ENCODE results near the gene G6PC1. TPM values are rescaled to one million over a fixed set of nuclear protein-coding genes. Genes with fewer than 3 reads are reported as not detected.

Gene G6PC1
- total and polyA plus RNA-seq, 2 of the 13 experiments (the other 11 are each of a cell fraction or from before 2014, with no cell fraction given): 1.7 to 37.9 TPM

DNA sequence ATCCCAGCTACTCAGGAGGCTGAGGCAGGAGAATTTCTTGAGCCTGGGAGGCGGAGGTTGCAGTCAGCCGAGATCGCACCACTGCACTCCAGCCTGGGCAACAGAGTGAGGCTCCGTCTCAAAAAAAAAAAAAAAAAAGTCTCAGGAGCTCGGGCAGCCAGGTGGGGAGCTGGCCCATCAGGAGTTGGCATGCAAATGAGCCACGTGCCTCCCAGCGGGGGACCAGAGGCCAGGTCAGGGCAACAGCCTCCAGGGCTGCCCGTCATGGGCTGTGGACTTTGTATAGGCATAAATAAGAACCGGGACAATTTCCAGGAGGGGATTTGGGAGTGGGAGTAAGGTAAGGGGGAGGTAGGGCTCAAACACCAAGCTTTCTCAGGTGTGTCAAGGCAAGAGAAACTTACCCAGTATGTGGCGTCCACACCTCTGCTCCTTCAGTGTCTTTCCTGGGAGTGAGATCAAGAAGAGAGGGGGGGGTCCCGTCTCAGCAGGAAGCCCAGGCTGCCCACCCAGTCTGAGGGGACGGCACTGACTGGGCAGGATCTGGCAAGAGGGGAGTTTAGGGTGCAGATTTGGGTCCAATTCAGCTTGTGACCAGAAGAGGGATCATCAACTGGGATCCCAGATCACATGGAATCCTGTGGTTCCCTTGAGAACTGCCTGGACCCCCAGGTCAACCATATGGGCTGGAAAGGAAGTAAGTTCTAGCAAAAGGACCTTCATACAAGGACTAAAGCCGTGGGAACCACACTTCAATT lies 22.3 kb upstream of the G6PC1 start (continued):
- no peak for TF ChIP-seq SIN3B (IDR thresholded peaks at IDR 0.05; ENCODE audit: low read length)
- TF ChIP-seq SNAI1 (CRISPR knock-in tag; IDR thresholded peaks at IDR 0.05; ENCODE audit: borderline replicate concordance): no peak
- TF ChIP-seq ZNF10 (CRISPR knock-in tag; IDR thresholded peaks at IDR 0.05; ENCODE audit: borderline replicate concordance, low read depth): no peak
- 0 out of 2 replicates have a peak, but pooled peaks have one; percentile 30 for TF ChIP-seq FOXA3 (CRISPR knock-in tag; IDR thresholded peaks at IDR 0.05)
- no peak for TF ChIP-seq SIX4 (CRISPR knock-in tag; IDR thresholded peaks at IDR 0.05)
- TF ChIP-seq SP140L (CRISPR knock-in tag; IDR thresholded peaks at IDR 0.05; ENCODE audit: borderline replicate concordance): no peak
- TF ChIP-seq, protein P1, sequence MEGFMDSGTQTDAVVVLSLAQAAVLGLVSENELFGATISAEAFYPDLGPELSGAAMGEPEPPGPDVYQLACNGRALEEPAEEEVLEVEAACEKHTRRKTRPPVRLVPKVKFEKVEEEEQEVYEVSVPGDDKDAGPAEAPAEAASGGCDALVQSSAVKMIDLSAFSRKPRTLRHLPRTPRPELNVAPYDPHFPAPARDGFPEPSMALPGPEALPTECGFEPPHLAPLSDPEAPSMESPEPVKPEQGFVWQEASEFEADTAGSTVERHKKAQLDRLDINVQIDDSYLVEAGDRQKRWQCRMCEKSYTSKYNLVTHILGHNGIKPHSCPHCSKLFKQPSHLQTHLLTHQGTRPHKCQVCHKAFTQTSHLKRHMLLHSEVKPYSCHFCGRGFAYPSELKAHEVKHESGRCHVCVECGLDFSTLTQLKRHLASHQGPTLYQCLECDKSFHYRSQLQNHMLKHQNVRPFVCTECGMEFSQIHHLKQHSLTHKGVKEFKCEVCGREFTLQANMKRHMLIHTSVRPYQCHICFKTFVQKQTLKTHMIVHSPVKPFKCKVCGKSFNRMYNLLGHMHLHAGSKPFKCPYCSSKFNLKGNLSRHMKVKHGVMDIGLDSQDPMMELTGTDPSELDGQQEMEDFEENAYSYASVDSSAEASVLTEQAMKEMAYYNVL (CRISPR knock-in tag; IDR thresholded peaks at IDR 0.05; ENCODE audit: borderline replicate concordance): peak; percentile 38; the same call in 1 of the 2 replicates
- TF ChIP-seq, protein P2, sequence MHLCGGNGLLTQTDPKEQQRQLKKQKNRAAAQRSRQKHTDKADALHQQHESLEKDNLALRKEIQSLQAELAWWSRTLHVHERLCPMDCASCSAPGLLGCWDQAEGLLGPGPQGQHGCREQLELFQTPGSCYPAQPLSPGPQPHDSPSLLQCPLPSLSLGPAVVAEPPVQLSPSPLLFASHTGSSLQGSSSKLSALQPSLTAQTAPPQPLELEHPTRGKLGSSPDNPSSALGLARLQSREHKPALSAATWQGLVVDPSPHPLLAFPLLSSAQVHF (CRISPR knock-in tag; IDR thresholded peaks at IDR 0.05): no peak
- no peak for TF ChIP-seq PCBP2 (optimal IDR thresholded peaks at IDR 0.05; ENCODE audit: low read depth, low read length, poor library complexity, severe bottlenecking)
- TF ChIP-seq MYC (CRISPR knock-in tag; IDR thresholded peaks at IDR 0.05; ENCODE audit: borderline replicate concordance): peak; percentile 52; the same call in 1 of the 2 replicates
- TF ChIP-seq ZMYM3 (CRISPR knock-in tag; IDR thresholded peaks at IDR 0.05): peak; percentile 56
- TF ChIP-seq ZNF550 (CRISPR knock-in tag; IDR thresholded peaks at IDR 0.05; ENCODE audit: borderline replicate concordance): no peak
- TF ChIP-seq NFKB2 (CRISPR knock-in tag; IDR thresholded peaks at IDR 0.05; ENCODE audit: borderline replicate concordance): peak; percentile 59; the same call in 1 of the 2 replicates
- no peak for TF ChIP-seq CAMTA2 (CRISPR knock-in tag; IDR thresholded peaks at IDR 0.05; ENCODE audit: borderline replicate concordance)
- TF ChIP-seq ELF4 (CRISPR knock-in tag; IDR thresholded peaks at IDR 0.05; ENCODE audit: borderline replicate concordance): no peak
- no peak for TF ChIP-seq ZBTB42 (CRISPR knock-in tag; IDR thresholded peaks at IDR 0.05)
- TF ChIP-seq, protein P3, sequence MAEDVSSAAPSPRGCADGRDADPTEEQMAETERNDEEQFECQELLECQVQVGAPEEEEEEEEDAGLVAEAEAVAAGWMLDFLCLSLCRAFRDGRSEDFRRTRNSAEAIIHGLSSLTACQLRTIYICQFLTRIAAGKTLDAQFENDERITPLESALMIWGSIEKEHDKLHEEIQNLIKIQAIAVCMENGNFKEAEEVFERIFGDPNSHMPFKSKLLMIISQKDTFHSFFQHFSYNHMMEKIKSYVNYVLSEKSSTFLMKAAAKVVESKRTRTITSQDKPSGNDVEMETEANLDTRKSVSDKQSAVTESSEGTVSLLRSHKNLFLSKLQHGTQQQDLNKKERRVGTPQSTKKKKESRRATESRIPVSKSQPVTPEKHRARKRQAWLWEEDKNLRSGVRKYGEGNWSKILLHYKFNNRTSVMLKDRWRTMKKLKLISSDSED (CRISPR knock-in tag; IDR thresholded peaks at IDR 0.05): no peak
- TF ChIP-seq ZNF816 (CRISPR knock-in tag; IDR thresholded peaks at IDR 0.05; ENCODE audit: borderline replicate concordance): no peak
- TF ChIP-seq, protein P4, sequence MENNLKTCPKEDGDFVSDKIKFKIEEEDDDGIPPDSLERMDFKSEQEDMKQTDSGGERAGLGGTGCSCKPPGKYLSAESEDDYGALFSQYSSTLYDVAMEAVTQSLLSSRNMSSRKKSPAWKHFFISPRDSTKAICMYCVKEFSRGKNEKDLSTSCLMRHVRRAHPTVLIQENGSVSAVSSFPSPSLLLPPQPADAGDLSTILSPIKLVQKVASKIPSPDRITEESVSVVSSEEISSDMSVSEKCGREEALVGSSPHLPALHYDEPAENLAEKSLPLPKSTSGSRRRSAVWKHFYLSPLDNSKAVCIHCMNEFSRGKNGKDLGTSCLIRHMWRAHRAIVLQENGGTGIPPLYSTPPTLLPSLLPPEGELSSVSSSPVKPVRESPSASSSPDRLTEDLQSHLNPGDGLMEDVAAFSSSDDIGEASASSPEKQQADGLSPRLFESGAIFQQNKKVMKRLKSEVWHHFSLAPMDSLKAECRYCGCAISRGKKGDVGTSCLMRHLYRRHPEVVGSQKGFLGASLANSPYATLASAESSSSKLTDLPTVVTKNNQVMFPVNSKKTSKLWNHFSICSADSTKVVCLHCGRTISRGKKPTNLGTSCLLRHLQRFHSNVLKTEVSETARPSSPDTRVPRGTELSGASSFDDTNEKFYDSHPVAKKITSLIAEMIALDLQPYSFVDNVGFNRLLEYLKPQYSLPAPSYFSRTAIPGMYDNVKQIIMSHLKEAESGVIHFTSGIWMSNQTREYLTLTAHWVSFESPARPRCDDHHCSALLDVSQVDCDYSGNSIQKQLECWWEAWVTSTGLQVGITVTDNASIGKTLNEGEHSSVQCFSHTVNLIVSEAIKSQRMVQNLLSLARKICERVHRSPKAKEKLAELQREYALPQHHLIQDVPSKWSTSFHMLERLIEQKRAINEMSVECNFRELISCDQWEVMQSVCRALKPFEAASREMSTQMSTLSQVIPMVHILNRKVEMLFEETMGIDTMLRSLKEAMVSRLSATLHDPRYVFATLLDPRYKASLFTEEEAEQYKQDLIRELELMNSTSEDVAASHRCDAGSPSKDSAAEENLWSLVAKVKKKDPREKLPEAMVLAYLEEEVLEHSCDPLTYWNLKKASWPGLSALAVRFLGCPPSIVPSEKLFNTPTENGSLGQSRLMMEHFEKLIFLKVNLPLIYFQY (CRISPR knock-in tag; IDR thresholded peaks at IDR 0.05; ENCODE audit: borderline replicate concordance): 0 out of 2 replicates have a peak, but pooled peaks have one; percentile 5

Measured in HepG2 (cell line).